ENCODE results near the gene PPP2R5C.

Gene PPP2R5C

GRCh38 chr14:101908795-101909194 is 147.3 kb downstream of the PPP2R5C start:
- ChIA-PET POLR2A (no interaction called here), CTCF (interaction anchor here (1.0 to 2.3 kb wide), 5 partner anchors 8 to 204 kb away, joined by 3 to 9 read pairs (median 3); no protein-coding TSS in a partner anchor)
- DNase-seq (ENCODE audit: extremely low spot score), result no peak
- TF ChIP-seq CTCF (IDR thresholded peaks at IDR 0.05; ENCODE audit: control extremely low read depth, extremely low read depth, low read depth, missing control alignments), result no peak

GRCh38 chr14:101909371-101910096 is 148.0 kb downstream of the PPP2R5C start:
- CTCF ChIA-PET, result interaction anchor here (1.0 to 2.3 kb wide), 6 partner anchors 8 to 407 kb away, joined by 3 to 9 read pairs (median 3); no protein-coding TSS in a partner anchor

GRCh38 chr14:101912841-101913240 is 151.3 kb downstream of the PPP2R5C start:
- TF ChIP-seq CTCF (IDR thresholded peaks at IDR 0.05; ENCODE audit: control extremely low read depth, extremely low read depth, low read depth, missing control alignments), result no peak
- ChIA-PET CTCF (interaction anchor here (1.0 to 1.1 kb wide), 2 partner anchors 14 to 142 kb away, joined by 3 read pairs; no protein-coding TSS in a partner anchor), POLR2A (no interaction called here)
- no peak for DNase-seq (ENCODE audit: extremely low spot score)

More at GRCh38 chr14:101909371-101910096, 148.0 kb downstream of the PPP2R5C start:
- TF ChIP-seq CTCF (IDR thresholded peaks at IDR 0.05; ENCODE audit: control extremely low read depth, extremely low read depth, low read depth, missing control alignments), result no peak
- POLR2A ChIA-PET, result no interaction called here
- DNase-seq (ENCODE audit: extremely low spot score), result no peak

GRCh38 chr14:101914083-101914482 is 152.6 kb downstream of the PPP2R5C start:
- no peak for TF ChIP-seq CTCF (IDR thresholded peaks at IDR 0.05; ENCODE audit: control extremely low read depth, extremely low read depth, low read depth, missing control alignments)
- ChIA-PET CTCF (interaction anchor here (0.8 to 1.5 kb wide), 2 partner anchors 9 to 31 kb away, joined by 3 read pairs; no protein-coding TSS in a partner anchor), POLR2A (no interaction called here)
- no peak for DNase-seq (ENCODE audit: extremely low spot score)

- no peak for TF ChIP-seq CTCF (IDR thresholded peaks at IDR 0.05; ENCODE audit: control extremely low read depth, extremely low read depth, low read depth, missing control alignments)
- ChIA-PET POLR2A (interaction anchor here (0.6 kb wide), 1 partner anchor 31 kb away, joined by 4 read pairs; no protein-coding TSS in a partner anchor), CTCF (interaction anchor here (0.9 to 5.2 kb wide), 3 partner anchors 19 to 145 kb away, joined by 3 to 16 read pairs (median 3); no protein-coding TSS in a partner anchor)
- no peak for DNase-seq (ENCODE audit: extremely low spot score)
These were observed 154.6 kb downstream of the PPP2R5C start for GRCh38 chr14:101915871-101916815.

Data from GM10248 (cell line).